Measurements from ENCODE around the gene PLG. TPM values are rescaled to one million over a fixed set of nuclear protein-coding genes. Genes with fewer than 3 reads are reported as not detected.
"Not testable (repeated sequence)": the region's sequence is repeated elsewhere in the genome, so short reads cannot be mapped to it uniquely, and the experiment has no call there.

PLG gene
- not detected for polyA plus RNA-seq (2013, experiment 1 of 2)
- polyA plus RNA-seq (2013, experiment 2 of 2) = 0.38 TPM

GRCh38 chr6:160701918-160702680 is at the start of gene PLG:
PLG (plus strand) TSS chr6:160702244; CDS start chr6:160702305, 61 bp downstream.
- WGBS = 92% methylated on average over 6 of the region's 6 CpGs
- H3K9ac ChIP-seq (ENCODE audit: low read depth, low read length); H3K27me3 ChIP-seq (ENCODE audit: insufficient read depth, low read length); H3K36me3 ChIP-seq (ENCODE audit: insufficient read depth, low read length); H3K9me3 ChIP-seq (ENCODE audit: insufficient read depth, low read depth, low read length); H3K4me1 ChIP-seq (ENCODE audit: insufficient read depth, low read length); H3K4me3 ChIP-seq (ENCODE audit: low read length); H3K27ac ChIP-seq (ENCODE audit: low read depth, low read length): not testable (repeated sequence)

- Histone ChIP-seq H3K9ac (ENCODE audit: low read depth, low read length) (no peak overlapping the region), H3K36me3 (ENCODE audit: insufficient read depth, low read length) (no peaks in the 10 kb centered on the region), H3K4me1 (ENCODE audit: insufficient read depth, low read length) (no peaks in the 10 kb centered on the region), H3K9me3 (ENCODE audit: insufficient read depth, low read depth, low read length) (peaks cover 13% of the 10 kb centered on the region; the same call in 1 of the 2 replicates), H3K4me3 (ENCODE audit: low read length) (no peak overlapping the region), H3K27me3 (ENCODE audit: insufficient read depth, low read length) (no peaks in the 10 kb centered on the region), H3K27ac (ENCODE audit: low read depth, low read length) (no peak overlapping the region)
- 93% methylated on average over 3 of the region's 6 CpGs for WGBS
Observed at GRCh38 chr6:160659562-160659961, 42.5 kb upstream of the PLG start.

GRCh38 chr6:160661216-160661615 is 40.8 kb upstream of the PLG start:
- Histone ChIP-seq H3K9me3 (ENCODE audit: insufficient read depth, low read depth, low read length) (peaks cover 8% of the 10 kb centered on the region; the same call in 1 of the 2 replicates), H3K4me3 (ENCODE audit: low read length) (no peak overlapping the region), H3K36me3 (ENCODE audit: insufficient read depth, low read length) (no peaks in the 10 kb centered on the region), H3K27ac (ENCODE audit: low read depth, low read length) (no peak overlapping the region), H3K4me1 (ENCODE audit: insufficient read depth, low read length) (no peaks in the 10 kb centered on the region), H3K27me3 (ENCODE audit: insufficient read depth, low read length) (no peaks in the 10 kb centered on the region), H3K9ac (ENCODE audit: low read depth, low read length) (no peak overlapping the region)
- WGBS = 87% methylated on average over 3 of the region's 3 CpGs

- Histone ChIP-seq H3K9me3 (ENCODE audit: insufficient read depth, low read depth, low read length) (0 out of 2 replicates have a peak, but pooled peaks cover 3% of the 10 kb centered on the region), H3K4me3 (ENCODE audit: low read length) (no peak overlapping the region), H3K36me3 (ENCODE audit: insufficient read depth, low read length) (no peaks in the 10 kb centered on the region), H3K27me3 (ENCODE audit: insufficient read depth, low read length) (no peaks in the 10 kb centered on the region), H3K4me1 (ENCODE audit: insufficient read depth, low read length) (no peaks in the 10 kb centered on the region), H3K27ac (ENCODE audit: low read depth, low read length) (no peak overlapping the region), H3K9ac (ENCODE audit: low read depth, low read length) (no peak overlapping the region)
- 53% methylated on average over 3 of the region's 3 CpGs for WGBS
Observed at GRCh38 chr6:160662429-160662828, 39.6 kb upstream of the PLG start.

GRCh38 chr6:160662842-160663241 is 39.2 kb upstream of the PLG start:
- 85% methylated on average over 2 of the region's 2 CpGs for WGBS
- H3K4me3 ChIP-seq (ENCODE audit: low read length) = no peak overlapping the region
- no peaks in the 10 kb centered on the region for H3K27me3 ChIP-seq (ENCODE audit: insufficient read depth, low read length)
- 0 out of 2 replicates have a peak, but pooled peaks cover 3% of the 10 kb centered on the region for H3K9me3 ChIP-seq (ENCODE audit: insufficient read depth, low read depth, low read length)
- H3K36me3 ChIP-seq (ENCODE audit: insufficient read depth, low read length) = no peaks in the 10 kb centered on the region
- no peaks in the 10 kb centered on the region for H3K4me1 ChIP-seq (ENCODE audit: insufficient read depth, low read length)
- no peak overlapping the region for H3K27ac ChIP-seq (ENCODE audit: low read depth, low read length)
- H3K9ac ChIP-seq (ENCODE audit: low read depth, low read length) = no peak overlapping the region

- not testable (repeated sequence) for H3K36me3 ChIP-seq (ENCODE audit: insufficient read depth, low read length); H3K27ac ChIP-seq (ENCODE audit: low read depth, low read length); H3K9me3 ChIP-seq (ENCODE audit: insufficient read depth, low read depth, low read length); H3K4me3 ChIP-seq (ENCODE audit: low read length); H3K9ac ChIP-seq (ENCODE audit: low read depth, low read length); H3K27me3 ChIP-seq (ENCODE audit: insufficient read depth, low read length); H3K4me1 ChIP-seq (ENCODE audit: insufficient read depth, low read length)
- WGBS = no CpG with 5 or more reads among the region's 1 CpG
Observed at GRCh38 chr6:160664198-160664597, 37.8 kb upstream of the PLG start, which contains the start of gene LPA. LPA (minus strand) TSS chr6:160664275; CDS start chr6:160664214, 61 bp downstream.

- no peaks in the 10 kb centered on the region for H3K4me1 ChIP-seq (ENCODE audit: insufficient read depth, low read length)
- no peak overlapping the region for H3K27ac ChIP-seq (ENCODE audit: low read depth, low read length)
- H3K36me3 ChIP-seq (ENCODE audit: insufficient read depth, low read length) = no peaks in the 10 kb centered on the region
- no peaks in the 10 kb centered on the region for H3K27me3 ChIP-seq (ENCODE audit: insufficient read depth, low read length)
- peaks cover 4% of the 10 kb centered on the region; the same call in 1 of the 2 replicates for H3K9me3 ChIP-seq (ENCODE audit: insufficient read depth, low read depth, low read length)
- no peak overlapping the region for H3K9ac ChIP-seq (ENCODE audit: low read depth, low read length)
- 26% methylated on average over 9 of the region's 9 CpGs for WGBS
- no peak overlapping the region for H3K4me3 ChIP-seq (ENCODE audit: low read length)
Observed at GRCh38 chr6:160667639-160668481, 34.2 kb upstream of the PLG start.

- no peaks in the 10 kb centered on the region for H3K36me3 ChIP-seq (ENCODE audit: insufficient read depth, low read length)
- no peak overlapping the region for H3K27ac ChIP-seq (ENCODE audit: low read depth, low read length)
- H3K4me3 ChIP-seq (ENCODE audit: low read length) = no peak overlapping the region
- no peaks in the 10 kb centered on the region for H3K27me3 ChIP-seq (ENCODE audit: insufficient read depth, low read length)
- H3K9me3 ChIP-seq (ENCODE audit: insufficient read depth, low read depth, low read length) = peaks cover 4% of the 10 kb centered on the region; the same call in 1 of the 2 replicates
- no peak overlapping the region for H3K9ac ChIP-seq (ENCODE audit: low read depth, low read length)
- 81% methylated on average over 2 of the region's 2 CpGs for WGBS
- no peaks in the 10 kb centered on the region for H3K4me1 ChIP-seq (ENCODE audit: insufficient read depth, low read length)
Observed at GRCh38 chr6:160668589-160668988, 33.5 kb upstream of the PLG start.

- 90% methylated on average over 5 of the region's 5 CpGs for WGBS
- H3K4me1 ChIP-seq (ENCODE audit: insufficient read depth, low read length); H3K9me3 ChIP-seq (ENCODE audit: insufficient read depth, low read depth, low read length); H3K9ac ChIP-seq (ENCODE audit: low read depth, low read length); H3K36me3 ChIP-seq (ENCODE audit: insufficient read depth, low read length); H3K27ac ChIP-seq (ENCODE audit: low read depth, low read length); H3K4me3 ChIP-seq (ENCODE audit: low read length): not testable (repeated sequence)
- H3K27me3 ChIP-seq (ENCODE audit: insufficient read depth, low read length) = peaks cover 16% of the 10 kb centered on the region
Observed at GRCh38 chr6:160676418-160676817, 25.6 kb upstream of the PLG start.

- no peak overlapping the region for H3K9ac ChIP-seq (ENCODE audit: low read depth, low read length)
- no peak overlapping the region for H3K27ac ChIP-seq (ENCODE audit: low read depth, low read length)
- no peak overlapping the region for H3K4me3 ChIP-seq (ENCODE audit: low read length)
- H3K36me3 ChIP-seq (ENCODE audit: insufficient read depth, low read length) = no peaks in the 10 kb centered on the region
- H3K9me3 ChIP-seq (ENCODE audit: insufficient read depth, low read depth, low read length) = no peaks in the 10 kb centered on the region; the same call in 1 of the 2 replicates
- no peaks in the 10 kb centered on the region for H3K4me1 ChIP-seq (ENCODE audit: insufficient read depth, low read length)
- H3K27me3 ChIP-seq (ENCODE audit: insufficient read depth, low read length) = peaks cover 16% of the 10 kb centered on the region
- WGBS = 92% methylated on average over 4 of the region's 4 CpGs
Observed at GRCh38 chr6:160678230-160678629, 23.8 kb upstream of the PLG start.

- Histone ChIP-seq H3K9ac (ENCODE audit: low read depth, low read length) (no peak overlapping the region), H3K4me3 (ENCODE audit: low read length) (peak overlapping the region; percentile 47), H3K27me3 (ENCODE audit: insufficient read depth, low read length) (peaks cover 16% of the 10 kb centered on the region), H3K27ac (ENCODE audit: low read depth, low read length) (no peak overlapping the region), H3K4me1 (ENCODE audit: insufficient read depth, low read length) (no peaks in the 10 kb centered on the region), H3K36me3 (ENCODE audit: insufficient read depth, low read length) (no peaks in the 10 kb centered on the region), H3K9me3 (ENCODE audit: insufficient read depth, low read depth, low read length) (no peaks in the 10 kb centered on the region)
- 81% methylated on average over 42 of the region's 42 CpGs for WGBS
Observed at GRCh38 chr6:160678744-160679401, 23.2 kb upstream of the PLG start.

Data from HUES64 (cell line).